ENCODE measurements around the gene FAM20B.

The FAM20B gene

DNA sequence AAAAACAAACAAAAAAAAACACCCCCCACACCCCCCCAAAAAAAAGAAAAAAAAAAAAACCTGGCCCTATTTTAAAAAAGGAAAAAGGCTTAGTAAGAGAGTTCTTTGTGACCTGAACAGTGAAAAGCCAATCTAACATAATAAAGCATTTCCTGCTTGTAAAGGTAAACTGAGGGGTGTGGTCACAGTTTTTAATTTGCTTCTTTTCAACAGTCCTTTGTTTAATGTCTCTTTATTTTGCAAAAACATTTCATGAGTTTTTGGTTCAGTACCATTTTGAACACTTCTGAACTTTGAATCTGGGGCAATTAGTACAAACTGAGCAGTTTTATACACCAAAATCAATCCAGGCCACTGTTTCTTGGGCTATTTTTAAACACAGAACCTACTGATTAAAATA is 93.8 kb downstream of the FAM20B start:
- Histone ChIP-seq H3K23ac (ENCODE audit: low read length) (no peak overlapping the region), H3K4ac (ENCODE audit: low read depth, low read length) (no peak overlapping the region), H3K4me1 (ENCODE audit: control insufficient read depth, low read depth, low read length) (no peaks in the 10 kb centered on the region), H2BK120ac (ENCODE audit: low read depth, low read length) (no peak overlapping the region), H2AK5ac (ENCODE audit: low read length) (no peak overlapping the region), H3K79me2 (ENCODE audit: control insufficient read depth, insufficient read depth, low read length) (no peaks in the 10 kb centered on the region), H3K36me3 (ENCODE audit: control insufficient read depth, insufficient read depth, low read length) (no peaks in the 10 kb centered on the region), H3K27me3 (ENCODE audit: insufficient read depth, low read length, poor library complexity) (no peaks in the 10 kb centered on the region), H3K18ac (ENCODE audit: low read length) (no peak overlapping the region), H4K5ac (ENCODE audit: low read length) (no peak overlapping the region), H3K79me1 (ENCODE audit: low read length) (no peaks in the 10 kb centered on the region), H2BK15ac (replicated peaks; ENCODE audit: low read depth) (no peak overlapping the region), H3K27ac (ENCODE audit: low read depth, low read length) (no peak overlapping the region), H3K56ac (ENCODE audit: low read length) (no peak overlapping the region), H3K4me3 (ENCODE audit: low read length) (no peak overlapping the region), H3K4me2 (ENCODE audit: low read length) (no peak overlapping the region), H2BK5ac (ENCODE audit: low read length) (no peak overlapping the region), H3K9ac (ENCODE audit: low read length) (no peak overlapping the region), H4K8ac (ENCODE audit: low read depth, low read length) (no peak overlapping the region)
- DNase-seq = no peak

DNA sequence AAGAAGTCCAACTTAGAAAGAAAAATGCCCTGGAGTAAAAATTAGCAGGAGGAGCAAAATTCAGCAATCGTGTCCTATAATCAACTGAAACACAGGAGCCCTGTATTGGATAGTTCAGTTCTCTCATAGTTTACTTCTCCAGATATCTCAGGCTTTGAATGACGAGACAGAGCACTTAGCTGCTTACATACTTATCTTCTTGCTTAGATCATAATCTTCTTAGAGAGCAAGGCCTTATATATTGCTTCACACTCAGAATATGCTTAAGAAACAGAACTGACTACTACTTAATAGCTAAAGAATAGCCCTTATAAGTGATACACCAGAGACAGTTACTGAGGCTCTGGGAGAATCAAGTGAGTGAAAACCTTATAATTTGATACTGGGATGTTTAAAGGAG is 95.0 kb downstream of the FAM20B start:
- Histone ChIP-seq H3K27me3 (ENCODE audit: insufficient read depth, low read length, poor library complexity) (no peaks in the 10 kb centered on the region), H3K23ac (ENCODE audit: low read length) (no peak overlapping the region), H3K9ac (ENCODE audit: low read length) (no peak overlapping the region), H3K4me1 (ENCODE audit: control insufficient read depth, low read depth, low read length) (no peaks in the 10 kb centered on the region), H4K5ac (ENCODE audit: low read length) (no peak overlapping the region), H3K36me3 (ENCODE audit: control insufficient read depth, insufficient read depth, low read length) (no peaks in the 10 kb centered on the region), H2BK15ac (replicated peaks; ENCODE audit: low read depth) (no peak overlapping the region), H3K18ac (ENCODE audit: low read length) (no peak overlapping the region), H3K27ac (ENCODE audit: low read depth, low read length) (no peak overlapping the region), H3K4ac (ENCODE audit: low read depth, low read length) (no peak overlapping the region), H3K56ac (ENCODE audit: low read length) (no peak overlapping the region), H2BK120ac (ENCODE audit: low read depth, low read length) (no peak overlapping the region), H3K4me3 (ENCODE audit: low read length) (no peak overlapping the region), H4K8ac (ENCODE audit: low read depth, low read length) (no peak overlapping the region), H3K4me2 (ENCODE audit: low read length) (no peak overlapping the region), H2AK5ac (ENCODE audit: low read length) (no peak overlapping the region), H3K79me1 (ENCODE audit: low read length) (no peaks in the 10 kb centered on the region), H3K79me2 (ENCODE audit: control insufficient read depth, insufficient read depth, low read length) (no peaks in the 10 kb centered on the region), H2BK5ac (ENCODE audit: low read length) (no peak overlapping the region)
- no peak for DNase-seq
- WGBS (ENCODE audit: extremely low coverage, insufficient coverage, low lambda C conversion rate) = no CpG with 5 or more reads among the region's 2 CpGs

DNA sequence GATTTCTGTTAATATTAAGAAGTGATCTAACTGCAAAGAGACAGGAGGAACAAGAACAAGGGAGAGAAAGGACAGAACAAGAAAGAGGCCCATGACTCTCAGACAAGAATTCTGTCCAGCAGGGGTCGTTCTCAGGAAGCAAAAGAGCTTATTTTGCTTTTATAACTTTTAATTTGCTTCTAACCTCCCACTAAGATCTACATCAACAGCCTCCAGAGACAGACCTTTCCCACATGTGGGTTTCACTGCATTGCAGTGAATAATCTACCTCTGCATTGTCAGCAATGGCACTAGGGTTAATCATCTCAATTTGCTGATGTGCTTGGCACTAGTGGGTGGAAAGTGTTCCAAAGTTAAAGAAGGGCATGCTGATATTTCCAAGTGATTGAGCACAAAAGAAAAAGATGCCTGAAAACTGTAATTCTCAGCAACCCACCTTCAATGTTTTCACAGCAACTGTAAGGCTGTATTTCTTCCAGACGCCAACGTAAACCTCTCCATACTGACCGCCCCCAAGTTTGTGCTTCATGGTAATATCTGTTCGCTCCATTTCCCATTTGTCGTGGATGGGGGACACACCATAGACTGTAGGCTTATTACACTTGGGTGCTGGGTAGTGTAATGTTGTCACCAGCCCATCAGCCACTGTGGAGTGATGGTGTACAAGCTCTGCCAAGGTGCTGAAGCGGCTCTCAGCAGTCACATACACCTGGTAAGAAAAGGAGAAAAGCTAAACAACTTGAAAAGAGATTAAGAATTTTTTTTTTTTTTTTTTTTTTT is 95.7 kb downstream of the FAM20B start:
- Histone ChIP-seq H3K27ac (ENCODE audit: low read depth, low read length) (no peak overlapping the region), H3K36me3 (ENCODE audit: control insufficient read depth, insufficient read depth, low read length) (no peaks in the 10 kb centered on the region), H4K5ac (ENCODE audit: low read length) (no peak overlapping the region), H2BK120ac (ENCODE audit: low read depth, low read length) (no peak overlapping the region), H3K18ac (ENCODE audit: low read length) (no peak overlapping the region), H2BK15ac (replicated peaks; ENCODE audit: low read depth) (no peak overlapping the region), H3K79me1 (ENCODE audit: low read length) (no peaks in the 10 kb centered on the region), H3K4me3 (ENCODE audit: low read length) (no peak overlapping the region), H2AK5ac (ENCODE audit: low read length) (no peak overlapping the region), H3K4ac (ENCODE audit: low read depth, low read length) (no peak overlapping the region), H3K79me2 (ENCODE audit: control insufficient read depth, insufficient read depth, low read length) (no peaks in the 10 kb centered on the region), H4K8ac (ENCODE audit: low read depth, low read length) (no peak overlapping the region), H3K23ac (ENCODE audit: low read length) (no peak overlapping the region), H3K27me3 (ENCODE audit: insufficient read depth, low read length, poor library complexity) (no peaks in the 10 kb centered on the region), H3K9ac (ENCODE audit: low read length) (no peak overlapping the region), H3K4me2 (ENCODE audit: low read length) (no peak overlapping the region), H2BK5ac (ENCODE audit: low read length) (no peak overlapping the region), H3K4me1 (ENCODE audit: control insufficient read depth, low read depth, low read length) (no peaks in the 10 kb centered on the region), H3K56ac (ENCODE audit: low read length) (no peak overlapping the region)
- WGBS (ENCODE audit: extremely low coverage, insufficient coverage, low lambda C conversion rate) = no CpG with 5 or more reads among the region's 7 CpGs
- DNase-seq = peak; percentile 55

DNA sequence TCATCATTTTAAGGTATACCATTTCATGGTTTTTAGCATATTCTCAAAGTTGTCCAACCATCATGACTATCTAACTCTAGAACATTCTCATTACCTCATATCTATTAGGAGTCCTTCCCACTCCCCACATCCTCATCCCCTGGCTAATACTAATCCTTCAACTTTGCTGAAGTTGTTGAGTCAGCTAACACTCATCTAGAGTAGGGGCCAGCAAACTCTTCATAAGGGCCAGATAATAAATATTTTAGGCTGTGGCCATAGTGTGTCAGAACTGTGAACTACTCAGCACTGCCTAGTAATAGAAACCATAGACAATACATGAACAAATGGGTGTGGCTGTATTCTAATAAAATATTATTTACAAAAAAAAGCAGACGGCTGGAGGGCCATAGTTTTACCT is 99.2 kb downstream of the FAM20B start:
- Histone ChIP-seq H3K79me1 (ENCODE audit: low read length) (no peaks in the 10 kb centered on the region), H3K4me2 (ENCODE audit: low read length) (no peak overlapping the region), H3K27ac (ENCODE audit: low read depth, low read length) (no peak overlapping the region), H2BK120ac (ENCODE audit: low read depth, low read length) (no peak overlapping the region), H3K9ac (ENCODE audit: low read length) (no peak overlapping the region), H2AK5ac (ENCODE audit: low read length) (no peak overlapping the region), H3K18ac (ENCODE audit: low read length) (no peak overlapping the region), H2BK15ac (replicated peaks; ENCODE audit: low read depth) (no peak overlapping the region), H3K56ac (ENCODE audit: low read length) (no peak overlapping the region), H3K36me3 (ENCODE audit: control insufficient read depth, insufficient read depth, low read length) (no peaks in the 10 kb centered on the region), H3K4ac (ENCODE audit: low read depth, low read length) (no peak overlapping the region), H3K79me2 (ENCODE audit: control insufficient read depth, insufficient read depth, low read length) (no peaks in the 10 kb centered on the region), H2BK5ac (ENCODE audit: low read length) (no peak overlapping the region), H4K5ac (ENCODE audit: low read length) (no peak overlapping the region), H3K4me1 (ENCODE audit: control insufficient read depth, low read depth, low read length) (no peaks in the 10 kb centered on the region), H4K8ac (ENCODE audit: low read depth, low read length) (no peak overlapping the region), H3K27me3 (ENCODE audit: insufficient read depth, low read length, poor library complexity) (no peaks in the 10 kb centered on the region), H3K23ac (ENCODE audit: low read length) (no peak overlapping the region), H3K4me3 (ENCODE audit: low read length) (no peak overlapping the region)
- no peak for DNase-seq
- no CpG with 5 or more reads among the region's 1 CpG for WGBS (ENCODE audit: extremely low coverage, insufficient coverage, low lambda C conversion rate)

Data from mesendoderm (in vitro differentiated cells).